Frontal cortex (tissue), 4 donors: ENCODE data around the gene CLEC4M. TPM values are rescaled to one million over a fixed set of nuclear protein-coding genes. Genes with fewer than 3 reads are reported as not detected.
"Not testable (repeated sequence)": the region's sequence is repeated elsewhere in the genome, so short reads cannot be mapped to it uniquely, and the experiment has no call there.

Experiments used
- DNase-seq, 2 donors: peaks; one replicate each; pipeline ENCODE4 v3.0.0; 2012; ENCODE audit warnings: low spot score in 2 of 2
- FAIRE-seq: peaks from 2 replicates; lab custom pipeline; 2012; peaks lifted over from hg19 to GRCh38; lab: Jason Lieb, UNC
- total RNA-seq: library from RNA; depleted of rRNA; stranded (reverse); fragments of >200 nt; gene quantifications from one replicate; pipeline ENCODE4 v1.2.3, GENCODE V29; 2014
- donor health status: control.
- donor health status: control.
- donor health status: control.

Gene CLEC4M
- total RNA-seq, 1 donor from 2014 or later = not detected

- FAIRE-seq (no peak), DNase-seq (no peak)
Observed at GRCh38 chr19:7767487-7767886, 4.4 kb downstream of the CLEC4M start.

GRCh38 chr19:7769171-7769570 lies 6.1 kb downstream of the CLEC4M start:
- FAIRE-seq = no peak
- no peak for DNase-seq

- FAIRE-seq (no peak), DNase-seq (no peak)
Observed at GRCh38 chr19:7771072-7771471, 8.0 kb downstream of the CLEC4M start.

GRCh38 chr19:7772752-7773291 lies 9.8 kb downstream of the CLEC4M start:
- no peak for FAIRE-seq
- DNase-seq = no peak

GRCh38 chr19:7773841-7774240 lies 10.8 kb downstream of the CLEC4M start:
- FAIRE-seq (no peak), DNase-seq (no peak)

- DNase-seq (no peak), FAIRE-seq (no peak)
Observed at GRCh38 chr19:7775761-7776160, 12.7 kb downstream of the CLEC4M start.

- DNase-seq = no peak
- FAIRE-seq = no peak
Observed at GRCh38 chr19:7778081-7778480, 15.0 kb downstream of the CLEC4M start.

GRCh38 chr19:7779631-7780486 lies 16.8 kb downstream of the CLEC4M start:
- DNase-seq (no peak), FAIRE-seq (no peak)

GRCh38 chr19:7781157-7781556 lies 18.1 kb downstream of the CLEC4M start:
- FAIRE-seq (no peak), DNase-seq (no peak)

- DNase-seq (no peak), FAIRE-seq (no peak)
Observed at GRCh38 chr19:7783991-7784423, 21.0 kb downstream of the CLEC4M start.

- no peak for FAIRE-seq
- DNase-seq = no peak
Observed at GRCh38 chr19:7784856-7785255, 21.8 kb downstream of the CLEC4M start.

GRCh38 chr19:7787141-7787540 lies 24.1 kb downstream of the CLEC4M start:
- FAIRE-seq = no peak
- no peak for DNase-seq

GRCh38 chr19:7787602-7788177 lies 24.6 kb downstream of the CLEC4M start:
- no peak for DNase-seq
- no peak for FAIRE-seq

- DNase-seq (no peak), FAIRE-seq (no peak)
Observed at GRCh38 chr19:7788178-7788932, 25.3 kb downstream of the CLEC4M start.

- FAIRE-seq (no peak), DNase-seq (no peak)
Observed at GRCh38 chr19:7788933-7789323, 25.9 kb downstream of the CLEC4M start.

GRCh38 chr19:7789447-7789846 lies 26.4 kb downstream of the CLEC4M start:
- no peak for DNase-seq
- no peak for FAIRE-seq

GRCh38 chr19:7790416-7790815 lies 27.4 kb downstream of the CLEC4M start:
- FAIRE-seq = no peak

GRCh38 chr19:7792281-7792680 lies 29.2 kb downstream of the CLEC4M start:
- DNase-seq = no peak
- FAIRE-seq = no peak

More at GRCh38 chr19:7790416-7790815, 27.4 kb downstream of the CLEC4M start:
- no peak for DNase-seq

- FAIRE-seq, DNase-seq: not testable (repeated sequence)
Observed at GRCh38 chr19:7792701-7793100, 29.7 kb downstream of the CLEC4M start.

GRCh38 chr19:7793493-7793892 lies 30.4 kb downstream of the CLEC4M start:
- no peak for FAIRE-seq
- DNase-seq = no peak
